ENCODE data around the gene FZD2. TPM values are rescaled to one million over a fixed set of nuclear protein-coding genes. Genes with fewer than 3 reads are reported as not detected.
A peak's percentile ranks its signal among the peaks of the same experiment; 100 is the strongest.

Gene FZD2
- total RNA-seq, 2 experiments from 2014 or later, result 0.26 to 0.29 TPM

DNA sequence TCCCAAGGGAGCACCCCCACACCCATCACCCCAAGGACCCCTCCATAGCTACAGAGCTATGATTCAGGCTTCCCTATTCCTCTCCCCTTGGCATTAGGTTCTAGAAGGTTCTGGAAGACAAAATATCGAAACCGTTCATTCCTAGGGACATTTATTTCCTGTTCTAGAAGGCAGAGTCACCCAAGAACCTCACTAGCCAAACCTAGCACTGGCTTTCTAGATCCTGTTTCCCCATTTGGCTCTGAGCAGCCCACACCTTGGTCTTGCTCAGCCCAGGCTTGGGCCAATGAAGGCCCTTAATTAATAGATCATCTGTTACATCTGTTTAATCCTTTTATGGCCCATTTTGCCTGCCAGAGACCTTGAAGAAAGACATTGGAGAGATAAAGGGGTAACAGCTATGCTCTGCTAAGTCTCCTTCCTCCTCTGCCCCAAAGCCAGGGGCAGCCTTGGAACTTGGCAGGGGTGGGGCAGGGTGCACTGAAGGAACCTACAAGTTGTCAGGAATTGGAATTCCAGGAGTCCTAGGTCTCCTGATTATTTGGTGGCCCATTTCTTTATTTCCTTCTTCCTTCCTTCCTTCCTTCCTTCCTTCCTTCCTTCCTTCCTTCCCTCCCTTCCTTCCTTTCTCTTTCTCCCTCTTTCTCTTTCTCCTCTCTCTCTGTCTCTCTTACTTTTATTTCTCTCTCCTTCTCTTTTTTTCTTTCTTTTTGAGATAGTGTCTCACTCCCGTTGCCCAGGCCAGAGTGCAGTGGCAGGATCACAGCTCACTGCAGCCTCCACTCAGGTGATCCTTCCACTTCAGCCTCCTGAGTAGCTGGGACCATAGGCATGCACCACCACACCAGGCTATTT, 8.7 kb upstream of the FZD2 start:
- Mint-ChIP-seq H3K4me3 (no peak overlapping the region), H3K27me3 (ENCODE audit: low read depth) (peaks cover 23% of the 10 kb centered on the region), H3K27ac (no peak overlapping the region), H3K36me3 (ENCODE audit: low read depth) (no peaks in the 10 kb centered on the region), H3K9me3 (ENCODE audit: insufficient read depth) (no peaks in the 10 kb centered on the region), H3K4me1 (ENCODE audit: low read depth) (no peaks in the 10 kb centered on the region)
- ChIA-PET POLR2A (no interaction called here), CTCF (interaction anchor here (1.3 kb wide), 1 partner anchor 16 kb away, joined by 3 read pairs; no protein-coding TSS in a partner anchor)
- no peak for DNase-seq
- ATAC-seq, result no peak

- H3K4me1 Mint-ChIP-seq (ENCODE audit: low read depth), result no peaks in the 10 kb centered on the region
- no peaks in the 10 kb centered on the region for H3K9me3 Mint-ChIP-seq (ENCODE audit: insufficient read depth)
- POLR2A ChIA-PET, result no interaction called here
- no peaks in the 10 kb centered on the region for H3K36me3 Mint-ChIP-seq (ENCODE audit: low read depth)
- no peak overlapping the region for H3K4me3 Mint-ChIP-seq
- CTCF ChIA-PET, result interaction anchor here (1.3 to 2.1 kb wide), 2 partner anchors 17 to 27 kb away, joined by 3 to 5 read pairs; no protein-coding TSS in a partner anchor
- no peak for DNase-seq
- no peak for ATAC-seq
- no peak overlapping the region for H3K27ac Mint-ChIP-seq
- peaks cover 17% of the 10 kb centered on the region for H3K27me3 Mint-ChIP-seq (ENCODE audit: low read depth)
Measured at GRCh38 chr17:44549686-44550085, 7.6 kb upstream of the FZD2 start.

DNA sequence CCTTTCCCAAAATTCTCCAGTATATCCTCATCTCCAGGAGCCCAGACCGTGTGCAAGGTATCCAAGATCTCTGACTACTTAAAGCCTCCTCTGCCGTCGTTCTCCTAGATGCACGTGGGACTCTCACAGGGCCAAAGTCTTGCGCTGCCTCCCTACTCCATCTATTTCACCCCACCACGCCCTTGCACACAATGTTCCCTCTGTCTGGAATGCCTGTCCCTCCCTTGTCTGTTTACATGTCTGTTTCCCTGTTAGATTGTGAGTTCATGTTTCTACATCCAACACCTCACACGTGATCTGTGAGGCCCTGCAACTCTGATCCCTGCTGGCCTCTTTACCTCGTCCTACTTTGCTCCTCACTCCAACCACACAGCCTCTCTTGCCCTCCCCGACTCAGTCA, 4.9 kb upstream of the FZD2 start:
- Mint-ChIP-seq H3K36me3 (ENCODE audit: low read depth) (no peaks in the 10 kb centered on the region), H3K4me3 (no peak overlapping the region), H3K27ac (no peak overlapping the region), H3K9me3 (ENCODE audit: insufficient read depth) (no peaks in the 10 kb centered on the region), H3K4me1 (ENCODE audit: low read depth) (peaks cover 14% of the 10 kb centered on the region), H3K27me3 (ENCODE audit: low read depth) (peaks cover 37% of the 10 kb centered on the region)
- DNase-seq, result no peak
- ChIA-PET POLR2A (no interaction called here), CTCF (interaction anchor here (1.0 kb wide), 1 partner anchor 19 kb away, joined by 4 read pairs; no protein-coding TSS in a partner anchor)
- no peak for ATAC-seq

- ATAC-seq (no peak), DNase-seq (no peak)
- H3K4me3 Mint-ChIP-seq, result no peak overlapping the region
- CTCF ChIA-PET, result no interaction called here
- no peaks in the 10 kb centered on the region for H3K9me3 Mint-ChIP-seq (ENCODE audit: insufficient read depth)
- peaks cover 54% of the 10 kb centered on the region for H3K27me3 Mint-ChIP-seq (ENCODE audit: low read depth)
- no peak overlapping the region for H3K27ac Mint-ChIP-seq
- POLR2A ChIA-PET, result no interaction called here
- peaks cover 8% of the 10 kb centered on the region for H3K36me3 Mint-ChIP-seq (ENCODE audit: low read depth)
- H3K4me1 Mint-ChIP-seq (ENCODE audit: low read depth), result peaks cover 26% of the 10 kb centered on the region
Measured at GRCh38 chr17:44555099-44555498, 2.2 kb upstream of the FZD2 start.

DNA sequence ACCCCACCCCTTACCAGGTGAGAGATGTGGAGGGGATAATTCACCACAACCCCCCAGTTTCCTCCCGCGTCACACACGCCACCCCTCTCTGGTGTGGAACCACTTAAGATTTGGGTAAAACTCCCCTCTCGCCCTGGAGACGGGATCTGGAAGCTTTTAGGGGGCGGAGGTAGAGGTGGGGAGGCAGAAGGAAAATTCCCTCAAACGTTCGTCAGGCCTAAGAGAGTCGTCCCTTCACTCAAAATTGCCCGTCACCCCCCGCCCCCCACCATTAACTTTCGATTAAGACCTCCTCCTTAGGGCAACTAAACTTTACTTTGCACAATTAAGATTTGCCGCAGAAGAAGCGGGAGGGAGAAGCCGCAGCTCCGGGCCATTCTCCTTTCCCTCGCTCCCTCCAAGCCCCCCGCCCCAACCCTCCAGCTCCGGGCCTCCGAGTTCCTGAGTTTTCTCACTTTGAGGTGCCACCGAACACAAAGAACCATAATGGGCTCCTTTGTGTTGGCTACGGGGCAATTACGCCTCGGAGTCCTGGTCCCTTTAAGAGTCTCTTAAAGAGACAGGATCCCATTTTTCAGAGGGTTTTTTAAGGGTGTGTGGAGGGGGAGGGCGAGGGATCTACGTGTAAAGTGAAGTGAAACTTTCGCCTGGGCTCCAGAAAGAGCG, 985 bp upstream of the FZD2 start:
- Mint-ChIP-seq H3K9me3 (ENCODE audit: insufficient read depth) (no peaks in the 10 kb centered on the region), H3K4me1 (ENCODE audit: low read depth) (peaks cover 26% of the 10 kb centered on the region), H3K27ac (peak overlapping the region; percentile 33), H3K27me3 (ENCODE audit: low read depth) (peaks cover 63% of the 10 kb centered on the region), H3K36me3 (ENCODE audit: low read depth) (peaks cover 8% of the 10 kb centered on the region), H3K4me3 (peak overlapping the region; percentile 82)
- DNase-seq (peak; percentile 46), ATAC-seq (peak; percentile 52)
- ChIA-PET POLR2A (no interaction called here), CTCF (interaction anchor here (1.3 to 1.9 kb wide), 2 partner anchors 10 to 22 kb away, joined by 4 to 5 read pairs; no protein-coding TSS in a partner anchor)

GRCh38 chr17:44557651-44558285, 484 bp downstream of the FZD2 start:
- Mint-ChIP-seq H3K27ac (peak overlapping the region; percentile 18), H3K9me3 (ENCODE audit: insufficient read depth) (no peaks in the 10 kb centered on the region), H3K4me3 (peak overlapping the region; percentile 76), H3K27me3 (ENCODE audit: low read depth) (peaks cover 67% of the 10 kb centered on the region), H3K36me3 (ENCODE audit: low read depth) (peaks cover 8% of the 10 kb centered on the region), H3K4me1 (ENCODE audit: low read depth) (peaks cover 26% of the 10 kb centered on the region)
- ChIA-PET POLR2A (no interaction called here), CTCF (interaction anchor here (1.3 to 1.9 kb wide), 2 partner anchors 9 to 24 kb away, joined by 4 to 5 read pairs; no protein-coding TSS in a partner anchor)
- ATAC-seq, result peak; percentile 53
- peak; percentile 47 for DNase-seq

DNA sequence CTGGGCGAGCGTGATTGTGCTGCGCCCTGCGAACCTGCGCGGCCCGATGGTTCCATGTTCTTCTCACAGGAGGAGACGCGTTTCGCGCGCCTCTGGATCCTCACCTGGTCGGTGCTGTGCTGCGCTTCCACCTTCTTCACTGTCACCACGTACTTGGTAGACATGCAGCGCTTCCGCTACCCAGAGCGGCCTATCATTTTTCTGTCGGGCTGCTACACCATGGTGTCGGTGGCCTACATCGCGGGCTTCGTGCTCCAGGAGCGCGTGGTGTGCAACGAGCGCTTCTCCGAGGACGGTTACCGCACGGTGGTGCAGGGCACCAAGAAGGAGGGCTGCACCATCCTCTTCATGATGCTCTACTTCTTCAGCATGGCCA, 1.0 kb downstream of the FZD2 start:
- Mint-ChIP-seq H3K27me3 (ENCODE audit: low read depth) (peaks cover 69% of the 10 kb centered on the region), H3K9me3 (ENCODE audit: insufficient read depth) (no peaks in the 10 kb centered on the region), H3K27ac (peak overlapping the region; percentile 18), H3K36me3 (ENCODE audit: low read depth) (peaks cover 8% of the 10 kb centered on the region), H3K4me1 (ENCODE audit: low read depth) (peaks cover 26% of the 10 kb centered on the region), H3K4me3 (peak overlapping the region; percentile 50)
- ATAC-seq (no peak), DNase-seq (no peak)
- ChIA-PET CTCF (interaction anchor here (1.9 kb wide), 1 partner anchor 8 kb away, joined by 4 read pairs; no protein-coding TSS in a partner anchor), POLR2A (no interaction called here)

- DNase-seq (no peak), ATAC-seq (no peak)
- Mint-ChIP-seq H3K4me3 (peak overlapping the region; percentile 50), H3K36me3 (ENCODE audit: low read depth) (peaks cover 8% of the 10 kb centered on the region), H3K27me3 (ENCODE audit: low read depth) (peaks cover 68% of the 10 kb centered on the region), H3K27ac (no peak overlapping the region), H3K4me1 (ENCODE audit: low read depth) (peaks cover 26% of the 10 kb centered on the region), H3K9me3 (ENCODE audit: insufficient read depth) (no peaks in the 10 kb centered on the region)
- POLR2A ChIA-PET, result no interaction called here
- CTCF ChIA-PET, result no interaction called here
Measured at GRCh38 chr17:44558710-44559633, 1.7 kb downstream of the FZD2 start.

DNA sequence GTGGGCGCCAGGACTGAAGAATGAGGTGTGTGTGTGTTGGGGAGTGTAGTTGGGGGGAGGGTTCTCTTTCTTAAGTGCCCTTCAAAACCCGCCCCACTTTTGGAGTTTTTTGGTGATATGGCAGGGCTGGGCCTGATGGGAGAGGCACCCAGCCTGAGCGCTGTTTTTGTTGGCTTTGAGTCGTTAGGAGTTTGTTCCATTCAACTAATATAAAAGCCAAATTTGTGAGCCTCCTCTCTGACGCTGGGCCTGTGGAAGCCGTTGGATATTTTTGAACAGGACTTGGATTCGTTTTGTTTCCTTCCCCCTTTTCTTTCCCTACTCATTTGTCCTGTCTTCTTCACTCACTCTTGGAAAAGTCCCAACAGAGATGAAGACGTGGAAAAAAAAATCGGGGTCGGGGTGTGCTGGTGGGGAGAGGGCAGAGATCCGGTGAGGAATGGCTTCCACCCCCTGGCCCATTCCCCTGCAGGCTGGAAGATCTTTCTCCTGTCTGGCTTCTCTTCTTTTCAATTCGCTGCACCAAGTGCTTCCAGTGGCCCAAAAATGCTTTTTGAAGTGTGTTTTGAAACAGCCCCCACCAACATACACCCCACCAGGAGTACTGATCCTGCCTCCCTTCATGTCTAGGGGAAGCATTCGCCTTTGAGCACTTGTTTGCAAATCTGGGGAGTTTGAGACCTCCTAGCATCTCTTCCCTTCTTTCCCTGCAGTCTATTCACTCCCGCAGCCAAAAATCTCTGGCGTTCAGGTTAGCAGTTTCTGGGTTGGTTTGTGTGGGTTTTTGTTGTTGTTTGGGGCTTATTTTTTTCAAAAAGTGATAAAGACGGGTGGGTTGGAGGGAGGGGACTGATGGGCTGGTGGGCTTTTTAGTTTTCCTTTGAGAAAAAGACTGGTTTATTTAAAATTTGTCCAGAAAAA, 2.6 kb downstream of the FZD2 start:
- Mint-ChIP-seq H3K27ac (no peak overlapping the region), H3K36me3 (ENCODE audit: low read depth) (peaks cover 8% of the 10 kb centered on the region), H3K9me3 (ENCODE audit: insufficient read depth) (peaks cover 1% of the 10 kb centered on the region), H3K27me3 (ENCODE audit: low read depth) (peaks cover 68% of the 10 kb centered on the region), H3K4me3 (no peak overlapping the region), H3K4me1 (ENCODE audit: low read depth) (peaks cover 26% of the 10 kb centered on the region)
- DNase-seq (no peak), ATAC-seq (no peak)
- CTCF ChIA-PET, result no interaction called here
- POLR2A ChIA-PET, result no interaction called here

DNA sequence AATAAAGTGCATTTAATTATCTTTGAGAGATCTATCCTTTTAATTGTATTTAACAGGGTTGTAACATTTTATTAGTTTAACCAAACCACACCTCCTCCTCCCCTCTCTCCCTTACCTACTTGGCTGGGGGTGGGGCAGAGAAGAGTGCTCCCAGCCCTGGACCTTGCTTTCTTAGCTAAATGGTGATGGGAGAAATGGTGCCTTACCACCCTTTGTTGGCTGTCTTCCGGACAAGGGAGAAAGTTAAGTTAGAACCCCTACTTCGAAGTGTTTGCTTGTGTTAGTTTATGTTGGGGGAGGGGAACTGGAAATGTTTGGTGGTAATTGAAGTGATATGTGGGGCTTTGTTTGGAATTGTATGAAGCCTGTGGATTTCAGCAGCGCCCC, 3.9 kb downstream of the FZD2 start:
- Mint-ChIP-seq H3K4me1 (ENCODE audit: low read depth) (peaks cover 20% of the 10 kb centered on the region), H3K4me3 (no peak overlapping the region), H3K9me3 (ENCODE audit: insufficient read depth) (peaks cover 12% of the 10 kb centered on the region), H3K36me3 (ENCODE audit: low read depth) (peaks cover 8% of the 10 kb centered on the region), H3K27me3 (ENCODE audit: low read depth) (peaks cover 55% of the 10 kb centered on the region), H3K27ac (no peak overlapping the region)
- DNase-seq, result no peak
- ChIA-PET POLR2A (no interaction called here), CTCF (interaction anchor here (0.5 kb wide), 1 partner anchor 57 kb away, joined by 3 read pairs; no protein-coding TSS in a partner anchor)
- no peak for ATAC-seq

All from activated CD8-positive, alpha-beta T cell treated with anti-CD3 and anti-CD28 coated beads, Interleukin-2, amount 10 ng/mL, durations not matched to agents 7 days and 5 days (primary cell).